T-helper 17 cell (primary cell): ENCODE data around the gene DNAJB14. TPM values are rescaled to one million over a fixed set of nuclear protein-coding genes. Genes with fewer than 3 reads are reported as not detected.
"Not testable (repeated sequence)": the region's sequence is repeated elsewhere in the genome, so short reads cannot be mapped to it uniquely, and the experiment has no call there.

Source experiments
- ATAC-seq: fragments of 150-1000 bp; cut with Tn5 transposase; 2 replicates; pipeline ENCODE4 v1.10.0; 2021; ENCODE audit warnings: mild to moderate bottlenecking, moderate library complexity
- DNase-seq, 3 donors: peaks; one replicate each; pipeline versions ENCODE4 v3.0.0 to v3.0.0-alpha.2; 2020 to 2021
- H3K9me3 ChIP-seq: one replicate; pipeline ENCODE4 v1.7.0; 2013; ENCODE audit warnings: low read length, mild to moderate bottlenecking; ENCODE audit not compliant: control insufficient read depth, poor library complexity, severe bottlenecking
- H3K27ac Mint-ChIP-seq: one replicate; pipeline ENCODE4 v1.8.0; 2022; ENCODE audit warnings: mild to moderate bottlenecking, moderate library complexity, mixed read lengths
- H3K27me3 Mint-ChIP-seq: one replicate; pipeline ENCODE4 v1.8.0; 2022; ENCODE audit warnings: mixed read lengths
- H3K36me3 Mint-ChIP-seq: one replicate; pipeline ENCODE4 v1.8.0; 2022; ENCODE audit warnings: low read depth, mixed read lengths
- H3K4me1 Mint-ChIP-seq: one replicate; pipeline ENCODE4 v1.8.0; 2022; ENCODE audit warnings: mild to moderate bottlenecking, mixed read lengths
- H3K4me3 Mint-ChIP-seq: one replicate; pipeline ENCODE4 v1.8.0; 2022; ENCODE audit warnings: mild to moderate bottlenecking, moderate library complexity, mixed read lengths
- total RNA-seq, 4 donors: library from RNA in 2 of 4; stranded (reverse) in 2 of 4; gene quantifications; one replicate each; pipeline ENCODE4 v1.2.3 and lab custom pipeline; 2022 to 2026

DNAJB14 gene
- total RNA-seq, 2 donors from 2014 or later = 52.1 to 58.7 TPM

DNA sequence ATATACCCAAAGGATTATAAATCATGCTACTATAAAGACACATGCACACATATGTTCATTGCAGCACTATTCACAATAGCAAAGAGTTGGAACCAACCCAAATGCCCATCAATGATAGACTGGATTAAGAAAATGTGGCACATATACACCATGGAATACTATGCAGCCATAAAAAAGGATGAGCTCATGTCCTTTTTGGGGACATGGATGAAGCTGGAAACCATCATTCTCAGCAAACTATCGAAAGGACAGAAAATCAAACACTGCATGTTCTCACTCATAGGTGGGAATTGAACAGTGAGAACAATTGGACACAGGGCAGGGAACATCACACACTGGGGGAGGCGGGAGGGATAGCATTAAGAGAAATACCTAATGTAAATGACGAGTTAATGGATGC, 11.8 kb upstream of the DNAJB14 start:
- not testable (repeated sequence) for ATAC-seq, H3K4me3 Mint-ChIP-seq

DNA sequence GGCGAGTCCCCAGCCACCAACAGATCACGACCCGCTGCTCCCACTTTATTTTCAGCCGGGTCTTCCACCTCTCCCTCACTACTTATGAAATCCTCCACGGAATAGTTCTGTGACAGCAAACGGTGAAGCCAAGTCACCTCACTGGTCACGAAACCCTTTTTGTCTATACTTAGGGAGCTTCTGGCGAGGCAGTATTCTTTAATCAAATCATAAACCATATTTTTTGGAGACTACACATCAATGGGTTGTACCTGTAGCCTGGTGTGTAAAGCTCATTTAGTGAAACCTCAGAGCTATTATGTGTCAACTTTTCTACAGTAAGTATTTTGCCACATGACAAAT, 4.5 kb upstream of the DNAJB14 start:
- no peak for ATAC-seq
- H3K9me3 ChIP-seq = no peaks in the 10 kb centered on the region
- H3K4me3 Mint-ChIP-seq = no peak overlapping the region
- no peak for DNase-seq
- no peak overlapping the region for H3K27ac Mint-ChIP-seq
- no peaks in the 10 kb centered on the region for H3K27me3 Mint-ChIP-seq
- peaks cover 3% of the 10 kb centered on the region for H3K36me3 Mint-ChIP-seq
- H3K4me1 Mint-ChIP-seq = peaks cover 10% of the 10 kb centered on the region

More for the DNA sequence above, 11.8 kb upstream of the DNAJB14 start:
- H3K27ac Mint-ChIP-seq, H3K27me3 Mint-ChIP-seq, H3K4me1 Mint-ChIP-seq, H3K36me3 Mint-ChIP-seq, DNase-seq, H3K9me3 ChIP-seq: not testable (repeated sequence)

DNA sequence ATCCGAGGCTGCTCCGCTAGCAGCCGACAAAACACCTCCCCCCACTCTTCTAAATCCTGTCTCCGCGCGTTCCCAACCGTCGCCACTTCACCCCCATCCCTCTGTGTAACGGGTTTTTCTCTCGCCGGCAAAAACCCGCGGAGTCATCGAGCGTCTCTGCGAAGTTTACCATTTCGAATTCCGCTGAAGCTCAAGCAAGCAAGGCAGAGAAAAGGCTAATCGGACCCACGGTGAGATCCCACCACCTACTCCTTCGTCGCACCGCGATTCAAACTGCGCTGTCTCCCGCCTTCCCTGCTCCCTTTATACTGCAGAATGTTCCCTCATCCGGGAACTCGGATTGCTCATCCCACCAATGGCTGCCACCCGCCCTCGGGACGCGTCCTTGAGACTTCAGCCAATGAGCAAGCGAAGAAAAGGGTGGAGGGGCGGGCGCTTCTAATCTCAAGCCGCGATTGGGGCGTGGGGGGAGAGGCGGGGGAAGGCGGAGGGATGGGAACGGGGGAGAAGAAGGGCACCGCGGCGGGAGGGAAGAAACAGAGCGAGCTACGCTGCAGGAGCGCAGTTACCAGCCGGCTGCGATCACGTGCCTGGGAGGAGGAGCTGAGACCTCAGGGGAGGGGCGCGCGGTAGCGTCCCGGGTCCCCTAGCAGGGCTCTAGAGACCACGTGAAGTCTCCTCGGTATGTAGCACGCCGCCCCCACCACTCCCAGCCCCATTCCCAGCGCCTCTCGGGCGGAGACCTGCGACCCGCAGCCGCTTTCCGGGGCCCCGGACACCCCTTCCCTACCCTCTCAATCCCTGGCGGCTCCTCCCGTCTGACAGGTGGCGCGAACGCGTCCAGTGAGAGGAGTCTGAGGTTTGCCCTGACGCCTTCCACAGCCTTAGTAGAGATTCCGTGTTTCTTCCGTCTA, 3.8 kb upstream of the DNAJB14 start, which contains the start of gene H2AZ1:
Gene H2AZ1, minus strand, starts transcription at position 277 of the 914 bp plus-strand sequence. Its CDS starts 105 bp downstream, at position 172.
- Mint-ChIP-seq H3K4me3 (no peak within 1 kb of the TSS), H3K4me1 (peaks cover 15% of the 10 kb centered on the region), H3K27ac (no peak within 1 kb of the TSS), H3K36me3 (peaks cover 4% of the 10 kb centered on the region), H3K27me3 (no peaks in the 10 kb centered on the region)
- ATAC-seq (peak; percentile 77), DNase-seq (peak; percentile 91 to 98 (median 95))
- H3K9me3 ChIP-seq = no peaks in the 10 kb centered on the region

DNA sequence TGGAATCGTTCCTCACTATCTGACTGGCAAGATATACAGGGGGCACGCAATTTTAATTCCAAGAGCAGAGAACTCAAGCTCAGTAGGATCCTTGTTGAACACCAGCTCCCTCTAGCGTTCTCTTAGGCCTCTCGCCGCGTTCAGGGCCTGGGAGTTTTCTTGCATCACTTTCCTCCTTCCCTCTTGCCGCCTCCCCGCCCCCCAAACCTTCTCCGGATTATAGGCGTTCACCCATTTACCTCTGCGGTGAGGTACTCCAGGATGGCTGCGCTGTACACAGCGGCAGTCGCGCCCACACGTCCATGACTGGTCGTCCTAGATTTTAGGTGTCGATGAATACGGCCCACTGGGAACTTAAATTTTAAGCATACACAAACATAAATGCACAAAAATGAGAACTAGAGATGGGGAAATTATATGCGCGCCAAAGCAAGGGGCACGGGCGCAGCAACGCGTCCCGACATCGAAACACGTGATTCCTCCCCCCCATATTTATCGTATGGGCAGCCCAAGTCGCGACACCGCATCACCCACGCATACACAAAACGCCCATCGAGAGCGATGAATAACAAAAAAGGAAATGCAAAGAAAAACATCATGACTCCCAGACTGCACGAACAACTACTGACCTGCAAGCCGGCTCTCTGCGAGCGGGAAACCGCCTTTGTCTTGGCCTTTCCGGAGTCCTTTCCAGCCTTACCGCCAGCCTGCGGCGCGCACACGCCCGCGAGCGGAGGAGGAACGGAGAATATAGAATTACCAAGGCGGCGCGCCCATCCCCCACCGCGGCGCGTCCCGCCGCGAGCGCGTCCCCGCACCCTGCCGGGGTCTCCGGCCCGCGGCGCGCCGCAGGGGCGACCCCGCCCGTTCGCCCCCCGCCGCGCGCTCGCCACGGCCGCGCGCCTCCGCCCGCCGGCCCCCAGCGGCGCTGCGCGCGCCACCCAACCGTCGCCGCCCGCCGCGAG, 2.9 kb upstream of the DNAJB14 start:
- peak; percentile 73 to 85 (median 75) for DNase-seq
- H3K27ac Mint-ChIP-seq = no peak overlapping the region
- peaks cover 20% of the 10 kb centered on the region for H3K4me1 Mint-ChIP-seq
- peak; percentile 39 for ATAC-seq
- peaks cover 4% of the 10 kb centered on the region for H3K36me3 Mint-ChIP-seq
- no peak overlapping the region for H3K4me3 Mint-ChIP-seq
- no peaks in the 10 kb centered on the region for H3K9me3 ChIP-seq
- H3K27me3 Mint-ChIP-seq = no peaks in the 10 kb centered on the region

DNA sequence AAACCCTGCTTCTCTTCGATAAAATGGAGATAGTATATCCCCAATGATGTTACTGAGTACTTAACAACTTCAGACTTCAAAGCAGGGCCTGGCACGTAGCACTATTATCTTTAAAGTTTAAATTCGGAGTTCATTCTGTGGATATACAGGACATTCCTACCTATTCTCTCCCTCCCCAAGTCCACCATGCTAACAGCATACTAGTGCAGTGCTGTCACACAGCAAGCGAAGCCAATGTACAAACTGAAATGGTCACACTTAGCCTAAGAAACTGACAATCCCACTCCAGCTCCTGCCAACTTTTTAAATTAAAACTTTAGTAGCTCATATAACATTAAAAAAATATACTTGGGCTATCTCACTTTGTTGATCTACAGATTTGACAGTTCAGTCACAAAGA, 1.2 kb upstream of the DNAJB14 start:
- H3K36me3 Mint-ChIP-seq = peaks cover 4% of the 10 kb centered on the region
- H3K9me3 ChIP-seq = no peaks in the 10 kb centered on the region
- no peak overlapping the region for H3K27ac Mint-ChIP-seq
- H3K4me1 Mint-ChIP-seq = peaks cover 35% of the 10 kb centered on the region
- H3K4me3 Mint-ChIP-seq = peak overlapping the region; percentile 98
- H3K27me3 Mint-ChIP-seq = no peaks in the 10 kb centered on the region
- ATAC-seq = no peak
- no peak for DNase-seq

DNA sequence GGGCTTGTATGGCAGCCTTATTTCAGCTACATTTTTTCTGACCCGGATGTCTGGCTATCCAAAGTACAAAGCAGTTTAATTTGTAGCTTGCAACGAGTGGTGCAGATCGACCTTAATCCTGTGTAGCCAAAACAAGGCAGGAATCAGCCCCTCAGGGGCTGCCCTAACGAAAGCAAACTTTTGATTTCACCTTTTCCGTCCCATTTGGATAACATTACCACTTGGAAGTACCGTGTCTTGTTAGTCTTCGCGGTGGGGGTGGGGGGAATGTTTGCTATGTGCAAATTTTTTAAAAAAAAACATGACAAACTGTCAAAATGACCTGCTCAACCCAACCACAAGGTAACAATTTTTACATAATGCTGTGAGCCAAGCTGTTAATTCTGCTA, 766 bp upstream of the DNAJB14 start:
- peaks cover 4% of the 10 kb centered on the region for H3K36me3 Mint-ChIP-seq
- H3K9me3 ChIP-seq = no peaks in the 10 kb centered on the region
- DNase-seq (no peak), ATAC-seq (no peak)
- no peaks in the 10 kb centered on the region for H3K27me3 Mint-ChIP-seq
- peak overlapping the region; percentile 98 for H3K4me3 Mint-ChIP-seq
- H3K4me1 Mint-ChIP-seq = peaks cover 35% of the 10 kb centered on the region
- H3K27ac Mint-ChIP-seq = no peak overlapping the region

DNA sequence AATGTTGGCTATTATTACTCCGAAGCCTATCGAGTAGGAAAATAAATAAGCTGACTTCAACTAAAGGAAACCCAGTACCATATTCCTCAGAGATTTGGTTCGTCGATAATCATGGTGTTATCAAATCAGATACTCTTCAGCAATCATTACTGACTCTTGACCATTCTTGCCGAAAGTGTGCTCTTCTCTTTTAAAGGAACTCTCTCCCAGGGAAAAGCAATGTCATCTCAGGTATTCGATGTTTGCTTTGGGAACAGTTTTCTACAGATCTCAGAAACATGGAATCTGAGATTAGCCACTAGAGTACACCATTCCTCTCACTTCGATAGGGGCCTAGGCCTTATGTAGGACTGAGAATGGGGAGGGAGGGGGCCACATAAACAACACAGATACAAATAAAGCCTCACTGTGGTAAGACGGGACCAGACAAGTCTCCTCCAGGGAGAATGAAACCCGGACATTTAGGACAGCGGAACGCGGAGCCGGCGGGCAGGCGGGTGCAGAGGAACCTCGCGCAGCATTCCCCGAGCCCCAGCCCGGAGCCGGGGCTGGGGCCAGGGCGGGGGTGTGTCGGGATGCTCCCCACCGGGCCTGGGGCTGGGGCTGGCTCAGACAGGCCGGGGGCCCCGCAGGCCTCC, 581 bp downstream of the DNAJB14 start:
- Mint-ChIP-seq H3K36me3 (peaks cover 4% of the 10 kb centered on the region), H3K4me1 (peaks cover 40% of the 10 kb centered on the region), H3K27me3 (no peaks in the 10 kb centered on the region), H3K4me3 (peak overlapping the region; percentile 98), H3K27ac (no peak overlapping the region)
- H3K9me3 ChIP-seq = no peaks in the 10 kb centered on the region
- DNase-seq (peak in 2 of 3 donors; percentile 19 to 26), ATAC-seq (no peak)

DNA sequence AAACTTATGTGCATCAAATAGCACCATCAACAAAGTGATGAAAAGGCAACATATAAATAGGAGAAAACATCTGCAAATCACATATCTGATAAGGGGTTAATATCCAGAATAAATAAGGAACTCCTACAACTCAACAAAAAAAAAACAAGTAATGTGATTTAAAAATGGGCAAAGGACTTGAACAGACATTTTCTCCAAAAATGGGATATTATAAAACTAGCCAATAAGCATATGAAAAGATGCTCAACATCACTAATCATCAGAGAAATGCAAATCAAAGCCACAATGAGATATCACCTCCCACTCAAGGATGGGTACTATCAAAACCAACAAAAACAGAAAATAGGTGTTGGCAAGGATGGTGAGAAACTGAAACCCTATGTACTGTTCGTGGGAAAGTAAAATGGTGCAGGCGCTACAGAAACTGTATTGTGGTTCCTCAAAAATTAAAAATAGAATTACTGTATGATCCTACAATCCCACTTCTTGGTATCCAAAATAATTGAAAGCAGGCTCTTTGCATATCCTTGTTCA, 2.4 kb downstream of the DNAJB14 start:
- H3K9me3 ChIP-seq = no peaks in the 10 kb centered on the region
- H3K27me3 Mint-ChIP-seq = no peaks in the 10 kb centered on the region
- peaks cover 44% of the 10 kb centered on the region for H3K4me1 Mint-ChIP-seq
- peak overlapping the region; percentile 50 for H3K4me3 Mint-ChIP-seq
- H3K27ac Mint-ChIP-seq = no peak overlapping the region
- H3K36me3 Mint-ChIP-seq = peaks cover 4% of the 10 kb centered on the region
- ATAC-seq = no peak
- DNase-seq = no peak

DNA sequence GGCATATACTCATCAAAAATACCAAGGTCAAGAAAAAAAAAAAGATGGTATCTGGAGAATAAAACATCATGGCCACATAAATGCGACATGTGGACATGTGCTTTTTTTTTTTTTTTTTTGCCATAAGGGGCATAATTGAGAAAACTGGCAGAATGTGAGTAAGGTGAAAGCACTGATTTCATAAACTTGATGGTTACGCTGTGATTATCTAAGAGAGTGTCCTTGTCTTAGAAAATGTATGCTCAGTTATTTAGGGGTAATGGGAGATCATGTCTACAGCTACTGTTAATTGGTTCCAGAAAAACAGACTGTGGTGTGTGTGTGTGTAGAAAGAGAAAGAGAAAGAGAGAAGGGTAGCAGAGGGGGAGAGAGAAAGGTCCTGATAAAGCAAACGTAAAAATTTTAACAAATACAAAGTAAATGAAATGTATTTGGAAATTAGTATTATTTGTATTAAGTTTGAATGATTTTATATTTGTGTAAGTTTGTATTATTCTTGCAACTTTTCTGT, 8.1 kb downstream of the DNAJB14 start:
- Mint-ChIP-seq H3K4me1 (peaks cover 24% of the 10 kb centered on the region), H3K27ac (peak overlapping the region; percentile 45), H3K36me3 (peaks cover 3% of the 10 kb centered on the region), H3K4me3 (no peak overlapping the region), H3K27me3 (no peaks in the 10 kb centered on the region)
- no peak for ATAC-seq
- H3K9me3 ChIP-seq = no peaks in the 10 kb centered on the region
- no peak for DNase-seq

DNA sequence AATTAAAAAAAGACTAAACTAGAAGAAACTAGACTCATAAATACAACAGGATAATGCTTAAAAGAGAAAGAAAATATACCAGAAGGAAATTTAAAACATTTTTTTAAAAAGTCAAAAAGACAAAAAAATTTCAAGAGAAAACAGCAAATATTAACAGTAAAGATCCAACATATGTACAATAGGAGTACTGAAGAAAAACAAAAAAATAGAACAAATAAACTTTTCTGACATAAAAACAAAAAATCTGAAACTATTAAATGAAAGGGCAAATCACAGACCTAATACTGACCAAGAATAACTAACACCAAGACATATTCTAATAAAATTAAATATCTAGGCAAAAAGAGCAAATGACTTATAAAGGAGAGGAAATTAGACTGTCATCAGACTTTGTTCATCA, 11.5 kb downstream of the DNAJB14 start:
- peaks cover 3% of the 10 kb centered on the region for H3K36me3 Mint-ChIP-seq
- peaks cover 26% of the 10 kb centered on the region for H3K4me1 Mint-ChIP-seq
- H3K9me3 ChIP-seq = no peaks in the 10 kb centered on the region
- peak overlapping the region; percentile 74 for H3K27ac Mint-ChIP-seq
- DNase-seq (no peak), ATAC-seq (no peak)
- H3K4me3 Mint-ChIP-seq = no peak overlapping the region
- no peaks in the 10 kb centered on the region for H3K27me3 Mint-ChIP-seq

DNA sequence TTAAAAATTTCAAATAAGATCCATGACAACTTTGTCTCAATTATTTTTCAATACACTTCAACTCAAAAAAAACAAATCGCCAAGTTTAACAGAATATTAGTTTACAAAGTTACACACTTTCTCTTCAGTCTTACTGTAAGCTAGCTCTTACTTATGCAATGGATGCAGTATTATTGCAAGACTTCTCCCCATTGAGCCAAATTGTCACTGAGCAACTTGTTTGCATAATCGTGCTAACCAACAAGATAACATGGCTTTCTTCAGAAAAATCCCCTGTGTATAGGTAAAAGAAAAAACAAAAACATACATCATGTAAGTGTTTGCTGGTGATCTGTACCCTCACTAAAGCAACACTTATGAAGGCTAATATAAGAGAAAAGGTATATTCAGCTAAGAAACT, 18.9 kb downstream of the DNAJB14 start:
- peak overlapping the region; percentile 85 for H3K27ac Mint-ChIP-seq
- H3K4me3 Mint-ChIP-seq = no peak overlapping the region
- H3K36me3 Mint-ChIP-seq = peaks cover 9% of the 10 kb centered on the region
- ATAC-seq (no peak), DNase-seq (no peak)
- no peaks in the 10 kb centered on the region for H3K27me3 Mint-ChIP-seq
- H3K9me3 ChIP-seq = no peaks in the 10 kb centered on the region
- peaks cover 25% of the 10 kb centered on the region for H3K4me1 Mint-ChIP-seq

DNA sequence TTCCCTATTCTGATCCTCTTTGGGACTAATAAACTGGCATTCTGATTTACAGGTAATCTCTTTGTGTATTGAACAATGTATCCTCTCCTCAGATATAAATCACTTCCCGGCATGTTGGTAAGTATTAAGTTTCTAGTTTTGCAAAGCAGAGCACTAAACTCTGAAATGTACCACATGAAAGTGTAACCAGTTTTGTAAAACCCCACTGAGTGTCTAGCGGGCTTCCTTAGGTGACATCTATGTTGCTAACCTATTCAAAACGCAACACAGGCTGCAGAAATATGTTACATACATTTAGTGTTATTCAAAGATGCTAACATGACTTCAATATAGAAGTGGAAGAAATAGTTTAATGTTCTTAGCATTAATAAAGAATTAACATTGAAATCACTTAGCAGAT, 25.2 kb downstream of the DNAJB14 start:
- Mint-ChIP-seq H3K4me1 (peaks cover 14% of the 10 kb centered on the region), H3K36me3 (peaks cover 9% of the 10 kb centered on the region), H3K27me3 (no peaks in the 10 kb centered on the region), H3K4me3 (no peak overlapping the region), H3K27ac (peak overlapping the region; percentile 45)
- ATAC-seq (peak; percentile 83), DNase-seq (no peak)
- H3K9me3 ChIP-seq = no peaks in the 10 kb centered on the region
